Stimulated activated CD8-positive, alpha-beta memory T cell treated with anti-CD3 and anti-CD28 coated beads, Interleukin-2, amount 100 ng/mL, for 48 hours (primary cell): ENCODE data around the gene MADCAM1.
A peak's percentile ranks its signal among the peaks of the same experiment; 100 is the strongest.

ENCODE experiments used
- DNase-seq, 2 donors: peaks; one replicate each; pipeline ENCODE4 v3.0.0-alpha.2; 2020; ENCODE audit warnings: low read depth in 2 of 2

Gene MADCAM1

DNA sequence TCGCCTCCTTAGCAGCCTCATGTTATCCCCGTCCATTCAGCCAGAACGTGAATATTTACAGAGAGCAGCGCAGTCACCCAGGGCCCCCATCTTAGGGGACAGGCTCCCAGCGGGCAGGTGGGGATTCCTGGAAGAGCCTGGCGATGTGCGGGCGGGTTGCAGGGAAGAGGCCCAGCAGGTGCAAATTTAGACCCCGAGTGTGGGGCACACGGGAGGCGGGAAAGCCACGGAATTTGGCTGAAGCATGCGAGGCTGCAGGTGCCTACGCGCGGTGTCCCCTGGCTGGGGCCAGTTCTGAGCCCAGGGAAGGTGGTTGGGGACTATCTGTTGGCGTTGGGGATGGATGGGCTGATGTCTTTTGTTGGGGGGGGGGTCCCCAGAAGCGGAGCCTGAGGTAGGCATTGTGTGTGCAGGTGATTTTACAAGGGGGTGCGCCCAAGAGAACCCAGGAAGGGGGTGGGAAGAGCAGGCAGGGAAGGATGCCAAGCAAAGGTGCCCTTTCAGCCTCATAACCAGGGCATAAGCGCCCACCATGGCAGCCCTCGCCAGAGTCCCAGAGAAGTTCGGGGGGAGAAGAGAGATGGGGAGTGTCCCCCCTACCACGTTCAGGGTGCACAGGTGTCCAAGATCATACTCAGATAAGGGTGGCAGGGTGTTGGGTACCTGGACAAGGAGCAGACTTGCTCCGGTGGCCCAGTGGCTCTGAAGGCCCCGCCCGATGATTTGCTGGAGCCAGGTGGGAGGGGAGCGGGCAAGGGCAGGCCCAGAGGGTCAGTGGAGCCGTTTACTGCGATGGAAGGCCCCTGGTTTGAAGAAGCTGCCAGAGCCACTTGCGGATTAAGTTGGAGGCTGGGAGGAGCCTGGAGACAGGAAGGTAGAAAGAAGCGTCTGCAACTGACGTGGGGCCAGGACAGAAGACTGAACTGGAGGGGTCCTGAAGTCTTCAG lies 12.2 kb downstream of the MADCAM1 start:
- DNase-seq, result no peak

DNA sequence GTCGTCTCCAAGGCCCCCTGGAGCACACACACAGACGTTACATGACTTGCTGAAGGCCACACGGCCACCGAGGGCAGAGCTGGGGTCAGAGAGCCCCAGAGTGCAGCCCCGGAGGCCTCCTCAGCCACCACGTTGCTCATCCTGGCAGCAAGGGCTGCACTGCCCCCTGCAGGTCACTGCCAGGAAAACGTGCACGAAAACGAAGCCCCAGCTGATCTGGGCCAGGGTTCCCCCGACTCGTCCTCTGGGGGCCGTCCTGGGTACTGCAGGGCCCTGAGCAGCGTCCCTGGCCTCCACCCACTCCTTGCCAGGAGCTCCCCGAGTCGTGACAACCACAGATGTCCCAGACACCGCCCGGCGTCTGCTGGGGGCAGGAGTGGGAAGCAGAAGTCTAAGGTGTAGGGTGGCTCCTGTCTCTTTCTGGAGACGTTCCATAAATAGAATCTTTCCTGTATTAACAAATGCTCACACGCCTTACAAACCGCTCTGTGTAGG lies 14.4 kb downstream of the MADCAM1 start:
- peak; percentile 92 for DNase-seq

DNA sequence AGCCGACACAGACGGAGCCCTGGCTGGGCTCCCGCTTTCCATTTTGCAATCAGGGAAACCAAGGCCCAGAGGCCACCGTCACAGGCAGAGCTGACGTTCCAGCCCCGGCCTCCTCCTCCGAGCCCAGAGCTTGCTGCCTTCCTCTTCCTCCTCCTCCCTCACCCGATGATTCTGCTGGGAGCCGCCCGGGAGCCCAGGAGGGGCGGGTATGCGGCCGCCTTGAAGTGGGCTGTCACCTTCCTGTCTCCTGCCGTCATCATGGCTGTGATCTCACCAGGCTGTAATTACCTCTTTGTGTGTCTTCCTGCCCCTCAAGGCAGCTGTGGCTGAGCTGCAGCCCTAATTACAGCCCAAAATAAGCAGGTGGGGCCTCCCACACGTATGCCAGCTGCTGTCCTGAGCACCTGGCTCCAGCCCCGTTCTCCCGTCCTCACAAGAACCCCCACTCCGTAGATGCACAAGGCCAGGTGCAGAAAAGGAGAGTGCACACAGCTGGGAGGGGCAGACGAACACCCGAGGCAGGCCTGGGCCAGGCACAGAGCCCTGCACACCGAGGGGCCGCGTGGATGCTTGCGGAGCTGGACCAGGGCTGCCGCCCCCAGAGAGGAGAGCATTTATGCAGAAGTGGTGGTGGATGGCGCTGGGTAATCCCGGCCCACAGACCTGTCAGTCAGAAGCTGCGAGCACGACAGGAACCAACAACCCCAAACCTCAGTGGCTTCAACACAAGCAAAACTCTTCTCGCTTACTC lies 15.0 kb downstream of the MADCAM1 start:
- peak in 1 of 2 donors; percentile 74 for DNase-seq

DNA sequence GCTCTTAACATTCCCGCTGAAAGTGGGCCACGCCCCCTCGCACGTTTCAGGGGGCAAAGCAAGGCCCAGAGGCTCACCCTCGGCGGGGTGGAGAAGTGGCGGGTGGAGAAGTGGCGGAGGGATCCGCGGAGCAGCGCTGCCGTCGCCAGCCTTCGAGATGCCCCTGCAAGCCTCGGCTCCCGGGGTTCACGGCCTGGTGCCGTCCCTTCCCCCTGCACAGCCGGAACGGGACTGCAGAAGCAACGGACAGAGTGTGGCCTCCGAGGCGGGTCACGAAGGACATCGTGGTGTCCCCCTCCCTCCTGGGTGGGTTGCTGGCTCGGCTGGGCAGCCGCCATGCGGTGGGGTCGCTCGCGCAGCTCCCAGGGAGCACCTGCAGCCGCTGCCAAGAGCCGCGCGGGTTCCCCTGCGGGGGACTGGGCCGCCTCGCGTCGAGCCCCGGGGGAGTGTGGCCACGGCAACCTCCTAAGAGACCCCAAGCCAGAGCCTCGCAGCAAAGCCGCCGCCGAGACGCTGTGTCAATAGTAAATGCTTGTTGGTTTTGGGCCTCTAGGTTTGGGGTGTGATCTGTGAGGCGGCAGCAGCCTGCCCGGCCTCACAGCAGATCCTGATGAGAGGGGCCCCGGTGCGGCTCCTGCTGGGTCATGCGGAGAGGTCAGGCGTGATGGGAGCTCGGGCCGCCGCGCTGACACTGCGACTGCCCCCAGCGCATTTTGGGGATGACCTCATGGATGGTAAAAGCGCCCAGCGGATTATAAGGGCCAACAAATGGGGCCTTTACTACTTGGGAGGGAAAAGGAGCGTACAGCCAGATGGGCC lies 16.5 kb downstream of the MADCAM1 start:
- no peak for DNase-seq

GRCh38 chr19:513368-514165 lies 17.3 kb downstream of the MADCAM1 start:
- no peak for DNase-seq

- DNase-seq, result no peak
Observed at GRCh38 chr19:514166-514663, 17.9 kb downstream of the MADCAM1 start.

DNA sequence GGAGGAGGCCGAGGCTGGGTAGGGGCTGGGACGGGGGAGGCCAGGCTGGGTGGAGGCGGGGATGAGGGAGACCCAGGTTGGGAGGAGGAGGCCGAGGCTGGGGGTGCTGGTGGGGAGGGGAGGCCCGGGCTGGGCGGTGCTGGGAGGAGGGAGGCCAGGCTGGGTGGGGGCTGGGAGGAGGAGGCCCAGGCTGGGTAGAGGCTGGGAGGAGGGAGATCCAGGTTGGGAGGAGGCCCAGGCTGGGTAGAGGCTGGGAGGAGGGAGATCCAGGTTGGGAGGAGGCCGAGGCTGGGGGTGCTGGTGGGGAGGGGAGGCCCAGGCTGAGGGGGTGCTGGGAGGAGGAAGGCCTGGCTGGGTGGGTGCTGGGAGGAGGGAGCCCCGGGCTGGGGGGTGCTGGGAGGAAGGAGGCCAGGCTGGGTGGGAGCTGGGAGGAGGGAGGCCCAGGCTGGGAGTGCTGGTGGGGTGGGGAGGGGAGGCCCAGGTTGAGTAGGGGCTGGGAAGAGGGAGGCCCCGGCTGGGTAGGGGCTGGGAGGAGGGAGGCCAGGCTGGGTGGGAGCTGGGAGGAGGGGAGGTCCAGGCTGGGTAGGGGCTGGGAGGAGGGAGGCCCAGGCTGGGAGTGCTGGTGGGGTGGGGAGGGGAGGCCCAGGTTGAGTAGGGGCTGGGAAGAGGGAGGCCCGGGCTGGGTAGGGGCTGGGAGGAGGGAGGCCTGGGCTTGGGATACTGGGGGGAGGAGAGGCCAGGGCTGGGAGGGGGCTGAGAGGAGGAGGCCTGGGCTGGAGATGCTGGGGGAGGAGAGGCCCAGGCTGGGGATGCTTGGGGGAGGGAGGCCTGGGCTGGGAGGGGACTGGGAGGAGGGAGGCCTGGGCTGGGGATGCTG lies 21.7 kb downstream of the MADCAM1 start:
- no peak for DNase-seq

DNA sequence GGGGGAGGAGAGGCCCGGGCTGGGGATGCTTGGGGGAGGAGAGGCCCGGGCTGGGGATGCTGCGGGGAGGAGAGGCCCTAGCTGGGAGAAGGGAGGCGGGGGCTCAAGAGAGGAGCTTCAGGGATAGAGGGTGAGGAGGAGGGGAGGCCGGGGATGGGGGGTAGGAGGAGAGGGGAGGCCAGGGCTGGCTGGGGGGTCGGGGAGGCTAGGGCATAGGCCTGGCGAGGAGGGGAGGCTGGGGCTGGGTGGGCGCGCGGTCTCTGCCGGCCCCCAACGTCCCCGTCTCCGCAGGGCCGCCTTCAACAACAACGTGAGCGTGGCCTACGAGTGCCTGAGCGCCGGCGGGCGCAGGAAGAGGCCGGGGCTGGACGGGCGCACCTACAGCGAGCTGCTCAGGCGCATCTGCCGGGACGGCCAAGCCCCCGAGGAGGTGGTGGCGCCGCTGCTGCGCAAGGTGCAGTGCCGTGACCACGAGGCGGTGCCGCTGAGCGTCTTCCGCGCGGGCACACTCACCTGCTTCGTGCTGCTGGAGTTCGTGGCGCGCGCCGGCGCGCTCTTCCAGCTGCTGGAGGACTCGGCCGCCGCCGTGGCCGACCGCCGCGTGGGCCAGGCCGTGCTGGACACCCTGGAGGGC lies 22.4 kb downstream of the MADCAM1 start:
- DNase-seq, result no peak

DNA sequence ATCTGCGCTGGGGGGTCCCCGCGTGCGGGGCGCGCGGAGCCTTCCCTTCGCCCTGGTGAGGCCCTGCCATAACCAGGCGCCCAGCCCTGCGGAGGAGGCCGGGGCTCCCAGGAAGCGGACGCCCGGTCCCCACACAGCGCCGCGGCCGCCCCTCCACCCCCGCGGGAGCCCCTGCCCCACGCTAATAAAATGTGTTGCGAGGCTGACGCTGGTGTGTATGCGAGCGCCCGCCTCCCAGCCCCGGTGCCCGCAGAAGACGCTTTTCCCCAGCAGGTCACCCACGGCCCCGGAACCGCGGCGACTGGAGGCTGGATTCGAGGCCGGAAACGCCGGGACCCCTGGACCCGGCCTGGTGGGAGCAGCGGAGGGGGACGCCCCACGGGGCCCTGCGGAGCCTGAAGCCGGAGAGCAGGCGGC lies 23.2 kb downstream of the MADCAM1 start:
- no peak for DNase-seq

DNA sequence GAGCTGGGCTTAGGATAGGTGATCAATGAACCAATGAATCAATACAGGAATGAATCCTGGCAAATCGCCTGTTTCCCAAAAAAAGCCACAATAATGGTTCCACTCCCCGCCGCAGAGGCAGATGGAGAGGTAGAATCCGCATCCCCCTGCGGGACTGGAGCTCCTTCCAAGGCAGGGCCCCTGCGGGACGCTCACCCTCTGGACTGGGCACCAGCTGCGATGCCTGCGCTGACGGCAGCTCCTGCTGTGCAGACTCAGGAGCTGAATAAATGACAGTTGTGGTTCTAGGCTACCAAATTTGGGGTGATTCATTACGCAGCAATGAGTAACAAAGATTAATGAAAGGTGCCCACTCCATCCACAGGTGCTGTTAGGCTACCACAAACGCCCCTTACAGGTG lies 26.4 kb downstream of the MADCAM1 start:
- no peak for DNase-seq

- DNase-seq, result no peak
Observed at GRCh38 chr19:524062-524674, 27.9 kb downstream of the MADCAM1 start.

DNA sequence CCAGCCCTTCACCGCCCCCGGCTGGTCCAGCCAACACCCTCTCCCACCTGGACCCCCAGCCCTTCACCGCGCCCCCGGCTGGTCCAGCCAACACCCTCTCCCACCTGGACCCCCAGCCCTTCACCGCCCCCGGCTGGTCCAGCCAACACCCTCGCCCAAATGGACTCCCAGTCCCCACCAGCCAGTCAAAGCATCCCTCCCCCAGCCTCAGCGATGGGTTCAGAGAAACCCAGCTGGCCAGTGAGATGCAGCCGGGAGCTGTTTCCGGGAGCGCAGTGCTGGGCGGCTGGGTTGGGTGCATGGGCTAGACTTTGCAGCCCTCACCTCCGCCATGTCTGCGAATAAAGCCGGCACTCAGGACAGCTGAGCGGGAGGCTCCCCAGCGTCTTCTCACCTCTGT lies 28.7 kb downstream of the MADCAM1 start:
- DNase-seq, result no peak

- DNase-seq, result no peak
Observed at GRCh38 chr19:525857-526419, 29.7 kb downstream of the MADCAM1 start.

DNA sequence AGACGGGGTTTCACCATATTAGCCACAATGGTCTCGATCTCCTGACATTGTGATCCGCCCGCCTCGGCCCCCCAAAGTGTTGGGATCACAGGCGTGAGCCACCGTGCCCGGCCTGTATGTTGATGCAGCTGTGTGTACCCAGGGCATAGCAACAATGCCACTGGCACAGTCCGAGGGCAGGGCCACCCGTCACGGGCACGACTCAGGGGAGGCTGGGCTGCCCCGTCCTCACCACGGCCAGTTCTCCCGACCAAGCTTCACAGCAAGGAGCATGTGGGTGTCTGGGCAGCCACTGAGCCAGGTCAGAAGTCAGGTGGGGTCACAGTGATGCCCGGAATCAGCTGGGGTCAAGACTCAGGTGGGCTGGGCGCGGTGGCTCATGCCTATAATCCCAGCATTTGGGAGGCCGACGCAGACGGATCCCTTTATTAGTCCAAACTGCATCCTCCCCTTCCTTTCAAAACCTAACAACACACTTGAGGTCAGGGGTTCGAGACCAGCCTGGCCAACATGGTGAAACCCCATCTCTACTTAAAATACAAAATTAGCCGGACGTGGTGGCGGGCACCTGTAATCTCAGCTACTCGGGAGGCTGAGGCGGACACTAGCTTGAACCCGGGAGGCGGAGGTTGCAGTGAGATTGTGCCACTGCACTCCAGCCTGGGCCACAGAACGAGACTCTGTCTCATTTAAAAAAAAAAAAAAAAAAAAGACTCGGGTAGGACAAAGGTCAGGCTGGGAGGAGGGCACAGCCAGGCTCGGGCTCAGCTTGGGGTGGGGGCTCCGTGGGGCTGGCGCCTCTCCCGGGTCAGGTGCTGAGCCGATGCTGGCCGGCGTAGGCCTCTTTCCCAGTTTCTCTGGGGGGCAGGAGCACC lies 34.1 kb downstream of the MADCAM1 start:
- no peak for DNase-seq

GRCh38 chr19:531009-531752 lies 34.9 kb downstream of the MADCAM1 start:
- peak; percentile 80 to 82 for DNase-seq

DNA sequence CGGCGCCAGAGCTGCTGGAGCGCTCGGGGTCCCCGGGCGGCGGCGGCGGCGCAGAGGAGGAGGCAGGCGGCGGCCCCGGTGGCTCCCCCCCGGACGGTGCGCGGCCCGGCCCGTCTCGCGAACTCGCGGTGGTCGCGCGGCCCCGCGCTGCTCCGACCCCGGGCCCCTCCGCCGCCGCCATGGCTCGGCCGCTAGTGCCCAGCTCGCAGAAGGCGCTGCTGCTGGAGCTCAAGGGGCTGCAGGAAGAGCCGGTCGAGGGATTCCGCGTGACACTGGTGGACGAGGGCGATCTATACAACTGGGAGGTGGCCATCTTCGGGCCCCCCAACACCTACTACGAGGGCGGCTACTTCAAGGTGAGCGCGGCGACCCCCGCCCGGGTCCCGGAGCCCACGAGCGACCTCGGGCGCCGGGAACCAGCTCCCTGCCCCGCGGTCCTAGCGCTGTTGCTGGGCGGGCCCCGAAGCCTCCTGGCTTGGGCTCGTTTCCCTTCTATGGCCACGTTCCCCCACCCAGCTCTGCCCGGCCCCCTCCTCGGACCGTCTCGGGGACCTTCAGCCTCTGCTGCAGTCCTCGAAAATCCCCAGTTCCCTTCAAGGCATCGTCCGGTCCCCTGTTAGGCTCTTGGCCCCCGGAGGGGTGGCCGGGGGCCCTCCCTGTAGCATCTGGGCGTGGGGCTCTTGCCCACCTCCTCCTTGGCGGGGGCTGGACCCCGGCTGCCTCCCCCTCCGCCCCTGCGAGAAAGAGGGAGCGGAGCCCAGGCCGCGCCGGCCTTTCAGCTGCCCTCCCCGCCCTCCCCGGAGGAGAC lies 35.7 kb downstream of the MADCAM1 start, which contains the start of gene CDC34:
CDC34 (plus strand) TSS at position 8 of the 808 bp plus-strand sequence; CDS start at position 180, 172 bp downstream.
- no peak for DNase-seq
